Activated CD4-positive, alpha-beta T cell treated with anti-CD3 and anti-CD28 coated beads, Interleukin-2, Interleukin-6, amounts not matched to agents 100 ng/mL and 50 ng/mL, durations not matched to agents 16 hours and 8 hours (primary cell): ENCODE measurements around the gene LIPF.
"Not testable (repeated sequence)": the region's sequence is repeated elsewhere in the genome, so short reads cannot be mapped to it uniquely, and the experiment has no call there.

Experiments
- DNase-seq: peaks from one replicate; pipeline ENCODE4 v3.0.0-alpha.2; 2020

The LIPF gene, protein sequence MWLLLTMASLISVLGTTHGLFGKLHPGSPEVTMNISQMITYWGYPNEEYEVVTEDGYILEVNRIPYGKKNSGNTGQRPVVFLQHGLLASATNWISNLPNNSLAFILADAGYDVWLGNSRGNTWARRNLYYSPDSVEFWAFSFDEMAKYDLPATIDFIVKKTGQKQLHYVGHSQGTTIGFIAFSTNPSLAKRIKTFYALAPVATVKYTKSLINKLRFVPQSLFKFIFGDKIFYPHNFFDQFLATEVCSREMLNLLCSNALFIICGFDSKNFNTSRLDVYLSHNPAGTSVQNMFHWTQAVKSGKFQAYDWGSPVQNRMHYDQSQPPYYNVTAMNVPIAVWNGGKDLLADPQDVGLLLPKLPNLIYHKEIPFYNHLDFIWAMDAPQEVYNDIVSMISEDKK

DNA sequence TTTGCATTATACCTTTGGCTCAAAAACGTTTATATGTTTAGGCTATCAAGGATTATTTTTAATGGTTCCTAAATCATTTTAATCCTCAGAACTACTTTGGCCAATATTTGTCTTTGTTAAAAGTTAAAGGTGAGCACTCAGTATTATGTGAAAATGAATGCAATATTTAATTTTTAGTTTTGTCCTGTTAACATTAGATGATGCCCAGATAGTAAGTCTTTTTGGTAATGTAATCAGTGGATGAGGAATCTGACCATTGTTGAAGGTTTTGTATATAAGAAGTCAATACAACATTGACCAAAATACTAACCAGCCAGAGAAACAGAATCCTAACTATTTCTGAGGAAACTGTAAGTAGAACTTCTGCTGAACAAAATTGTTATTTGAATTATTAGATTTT, at the start of gene LIPF:
Gene LIPF, plus strand, starts transcription at position 301 of the 400 bp plus-strand sequence. CDS start 2,856 bp downstream, outside the sequence.
- no peak for DNase-seq

DNA sequence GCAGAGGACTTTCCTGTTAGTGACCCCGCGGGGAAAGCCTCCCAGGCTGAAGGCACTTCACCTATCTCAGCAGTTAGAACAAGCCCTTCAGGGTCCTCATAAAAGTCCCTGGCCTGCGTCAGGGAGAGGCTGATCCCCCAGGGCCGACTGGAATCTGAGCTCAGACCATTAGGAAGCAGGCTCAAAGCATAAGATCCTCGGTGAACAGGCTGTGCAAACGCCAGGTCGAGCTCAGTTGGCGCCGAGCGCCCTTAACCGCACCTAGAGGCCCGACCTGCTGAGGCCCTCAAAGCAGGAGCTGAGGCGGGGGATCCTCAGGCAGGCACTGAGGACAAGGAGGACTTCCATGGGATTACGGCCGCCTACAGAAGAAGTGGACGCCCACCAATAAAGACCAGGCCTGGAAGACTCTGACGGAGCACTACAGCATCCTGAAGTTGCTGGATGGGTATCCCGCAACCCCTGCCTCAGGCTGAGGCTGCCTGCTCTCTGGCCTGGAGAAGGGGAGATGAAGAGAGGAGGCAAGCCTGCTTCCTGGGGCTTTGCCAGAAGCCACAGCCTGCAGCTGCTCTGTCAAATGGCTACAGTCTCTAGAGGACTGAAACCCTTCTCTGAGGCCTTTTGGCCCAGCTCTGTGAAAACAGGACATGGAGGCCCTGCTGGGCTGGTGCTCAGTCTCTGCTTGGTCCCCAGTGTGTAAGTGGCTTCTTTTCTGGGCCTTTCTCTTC, 47.8 kb upstream of the LIPF start:
- DNase-seq = no peak

DNA sequence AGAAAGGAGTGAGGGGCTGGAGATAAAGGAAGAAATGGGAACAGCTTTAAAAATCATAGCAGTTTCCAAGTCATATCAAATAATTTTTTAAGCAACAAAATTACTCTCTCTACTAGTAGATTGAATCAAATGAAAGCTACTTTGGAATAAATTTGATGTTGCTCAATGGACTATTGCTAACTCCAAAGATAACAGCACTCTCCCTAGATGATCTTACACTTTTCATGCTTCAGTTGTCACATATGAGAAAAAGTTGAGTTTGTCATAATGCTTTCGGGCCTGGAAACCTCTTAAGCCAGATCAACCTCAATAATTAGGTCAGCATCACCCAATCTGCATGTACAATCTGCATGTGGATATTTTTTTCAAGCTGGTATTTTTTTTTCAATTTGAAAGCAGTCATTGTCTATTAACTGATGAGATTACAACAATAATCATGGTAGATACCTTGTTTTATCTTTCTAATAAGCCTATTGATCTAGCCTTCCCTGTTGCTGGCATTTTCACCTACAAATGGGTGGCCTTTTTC, 46.4 kb upstream of the LIPF start:
- DNase-seq = no peak

DNA sequence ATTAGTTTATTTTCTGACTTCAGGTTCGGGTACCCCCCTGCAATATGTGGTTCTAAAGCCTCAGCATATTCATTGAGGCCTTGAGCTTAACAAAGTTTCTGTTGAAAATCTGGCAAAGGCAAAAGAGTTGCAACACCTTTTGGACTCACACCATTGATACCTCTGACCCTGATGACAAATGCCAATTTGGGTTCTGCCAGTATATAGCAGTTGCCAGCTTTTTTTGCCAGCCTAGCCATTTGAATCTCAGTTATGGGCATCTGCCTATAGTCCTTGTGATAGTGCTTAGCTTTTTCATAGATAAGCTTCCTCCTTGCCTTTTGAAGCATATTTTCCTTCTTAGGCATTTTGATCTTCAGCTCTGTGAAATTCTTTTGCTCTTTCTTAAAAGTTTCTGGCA, 45.7 kb upstream of the LIPF start:
- DNase-seq = no peak

DNA sequence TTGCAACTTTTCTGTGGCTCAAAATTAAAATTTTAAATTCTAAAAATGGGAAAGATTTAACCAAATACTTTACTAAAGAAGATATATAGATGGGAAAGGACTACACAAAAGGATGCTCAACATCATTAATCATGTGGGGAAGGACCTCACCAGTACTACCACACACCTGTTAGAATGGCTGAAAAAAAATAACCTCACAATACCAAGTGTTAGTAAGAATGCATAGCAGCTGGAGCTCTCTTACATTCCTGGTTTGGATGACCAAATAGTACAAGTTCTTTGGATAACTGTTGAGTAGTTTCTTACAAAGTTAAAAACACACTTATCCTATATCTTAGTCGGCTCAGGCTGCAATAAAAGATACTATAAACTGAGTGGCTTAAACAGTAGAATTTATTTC, 43.8 kb upstream of the LIPF start:
- no peak for DNase-seq

DNA sequence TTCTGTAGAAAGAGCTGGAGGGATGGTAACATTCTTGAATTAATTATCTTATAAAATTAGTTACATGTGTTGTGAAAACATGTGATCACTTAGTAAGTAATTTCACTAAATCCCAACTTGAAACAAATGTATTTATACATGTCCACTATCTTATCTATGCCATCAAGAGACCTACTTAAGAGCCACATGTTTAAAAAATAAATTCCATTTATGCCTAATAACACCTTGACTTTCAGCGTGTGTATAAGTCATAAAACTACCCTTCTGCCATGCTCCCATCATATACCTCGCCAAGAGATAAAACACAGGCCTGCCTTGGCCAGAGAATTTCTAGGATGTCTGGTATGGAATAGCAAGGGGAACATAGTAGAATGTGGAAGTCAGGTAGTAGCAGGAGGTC, 40.4 kb upstream of the LIPF start:
- DNase-seq = no peak

DNA sequence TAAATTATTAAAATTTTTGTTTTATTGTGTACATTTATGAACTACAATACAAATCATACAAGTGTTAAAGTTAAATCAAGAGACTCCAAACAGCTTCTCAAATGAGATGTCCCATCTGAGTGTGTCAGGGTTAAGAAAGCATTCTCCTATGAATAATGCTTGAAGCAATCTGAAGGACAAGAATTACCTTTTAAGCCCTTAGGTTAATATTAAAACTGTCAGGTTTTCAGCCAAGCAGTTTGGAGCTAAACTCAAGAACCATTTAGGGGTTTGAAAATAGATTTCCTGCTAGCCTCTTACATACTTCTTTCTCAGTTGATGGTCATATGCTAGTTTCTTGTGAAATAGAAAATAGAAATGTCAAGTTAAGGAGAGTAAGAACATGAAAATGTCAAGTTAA, 39.4 kb upstream of the LIPF start:
- no peak for DNase-seq

DNA sequence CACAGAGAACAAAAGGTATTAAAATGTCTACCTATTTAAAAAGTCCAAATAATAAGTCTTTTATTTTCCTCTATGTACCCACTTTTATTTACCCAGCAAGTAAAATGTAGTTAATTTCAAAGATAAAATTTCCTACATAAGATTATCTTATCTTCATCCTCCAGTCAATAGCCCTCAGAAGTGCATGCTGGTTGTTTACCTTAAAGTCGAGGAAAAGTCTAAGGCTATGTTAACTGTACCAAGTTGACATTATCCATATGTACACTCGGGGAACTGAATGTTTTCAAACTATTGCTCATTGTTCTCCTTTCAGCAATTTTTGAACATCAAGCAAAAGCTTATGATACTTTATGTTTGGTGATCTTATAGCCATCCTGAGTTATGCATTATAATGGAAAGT, 24.1 kb upstream of the LIPF start:
- no peak for DNase-seq

DNA sequence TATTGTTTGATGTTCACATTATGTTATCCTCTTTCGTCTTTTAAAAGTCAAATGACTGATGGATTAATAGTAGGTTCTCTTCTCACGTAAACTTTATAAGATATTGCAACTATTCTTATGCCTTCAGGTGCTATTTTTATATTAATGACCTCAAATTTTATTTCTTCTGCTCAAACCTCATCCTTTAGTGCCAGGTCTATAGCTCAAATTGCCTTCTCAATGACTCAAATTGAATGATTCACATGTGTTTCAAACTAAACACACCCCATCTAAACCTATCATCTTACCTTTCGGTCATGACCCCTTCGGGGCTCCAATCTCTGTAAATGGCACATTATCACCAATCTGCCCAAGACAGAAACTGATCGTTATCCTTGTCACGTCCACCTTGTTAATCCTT, 22.0 kb upstream of the LIPF start:
- no peak for DNase-seq

DNA sequence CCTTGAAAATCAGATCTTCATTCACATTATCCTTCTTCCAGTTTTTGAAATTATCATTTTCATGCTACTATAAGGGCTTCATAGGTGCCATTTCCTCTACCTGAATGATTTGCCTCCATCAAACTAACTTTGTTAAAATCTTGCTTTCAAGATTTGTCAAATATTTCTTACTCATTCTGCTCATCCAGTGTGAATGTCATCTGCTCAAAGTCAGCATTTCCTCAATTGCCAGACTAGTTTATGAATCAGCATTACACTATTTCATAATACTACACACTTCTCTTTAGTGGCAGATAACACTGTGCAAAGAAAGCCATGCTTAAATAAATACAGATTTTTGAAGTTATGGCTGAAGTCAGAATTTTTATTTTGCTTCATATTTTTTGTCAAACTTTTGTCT, 21.3 kb upstream of the LIPF start:
- peak; percentile 45 for DNase-seq

DNA sequence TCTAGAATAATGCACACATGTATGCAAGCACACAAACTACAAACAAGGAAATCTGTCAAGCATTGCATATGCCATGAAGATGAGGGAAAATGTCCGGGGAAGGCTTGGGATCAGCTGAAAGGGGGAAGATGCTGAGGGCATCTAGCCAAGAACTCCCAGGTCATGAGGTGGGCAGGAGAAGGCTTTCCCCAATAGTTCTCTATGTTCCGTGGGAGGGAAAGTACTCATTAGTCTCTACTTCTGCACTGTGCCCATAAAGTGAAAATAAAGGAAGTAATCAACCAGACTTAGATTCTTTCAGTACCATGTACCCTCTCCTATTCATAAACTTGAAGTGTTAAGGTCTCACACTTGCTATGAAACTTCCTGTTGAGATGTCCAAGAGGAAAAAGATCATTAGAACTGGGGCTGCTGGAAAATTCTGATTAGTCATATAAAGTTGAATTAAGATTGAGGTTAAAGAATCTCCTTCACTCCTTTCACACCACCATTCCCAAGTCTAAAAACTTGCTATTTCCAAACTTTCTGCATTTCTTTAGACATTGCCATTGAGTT, 17.1 kb upstream of the LIPF start:
- no peak for DNase-seq

DNA sequence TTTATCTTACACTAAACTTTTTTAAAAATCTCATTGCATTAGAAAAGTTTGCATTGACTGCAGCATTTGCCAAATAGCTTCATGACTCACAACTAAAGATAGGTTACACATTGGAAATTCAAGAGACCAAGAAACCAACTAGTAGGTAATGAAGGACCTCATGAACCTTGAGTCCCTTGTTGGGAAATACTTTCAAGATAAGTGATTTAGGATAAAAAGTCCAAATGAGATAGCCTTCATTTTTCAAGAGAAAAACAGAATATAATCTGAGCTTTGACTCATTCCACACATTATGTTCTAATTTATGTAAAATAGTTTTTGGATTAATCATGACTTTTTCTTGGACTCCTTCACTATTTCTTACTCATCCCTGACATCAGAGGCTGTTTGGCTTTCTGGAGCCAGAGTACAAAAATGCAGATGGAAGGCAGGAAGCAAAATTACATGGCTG, 13.1 kb upstream of the LIPF start:
- DNase-seq = no peak

DNA sequence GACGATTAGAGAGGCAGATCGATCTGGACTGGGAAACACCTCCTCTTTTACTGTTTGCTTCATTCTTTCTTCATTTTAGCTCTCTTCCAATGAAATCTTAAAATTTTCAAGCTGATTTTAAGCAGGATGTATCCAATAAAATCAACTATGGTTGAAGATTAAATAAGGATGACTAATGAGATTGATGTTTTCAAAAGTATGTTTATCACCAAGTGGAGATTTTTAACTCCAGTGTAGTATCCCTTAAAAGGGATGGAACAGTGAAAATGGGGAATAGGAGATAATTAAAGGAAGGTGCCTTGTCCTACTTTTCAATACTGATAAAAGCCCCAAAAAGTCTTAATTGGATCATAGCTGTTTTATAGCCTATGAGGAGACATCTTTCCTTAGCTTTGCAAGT, 11.6 kb upstream of the LIPF start:
- DNase-seq = no peak

DNA sequence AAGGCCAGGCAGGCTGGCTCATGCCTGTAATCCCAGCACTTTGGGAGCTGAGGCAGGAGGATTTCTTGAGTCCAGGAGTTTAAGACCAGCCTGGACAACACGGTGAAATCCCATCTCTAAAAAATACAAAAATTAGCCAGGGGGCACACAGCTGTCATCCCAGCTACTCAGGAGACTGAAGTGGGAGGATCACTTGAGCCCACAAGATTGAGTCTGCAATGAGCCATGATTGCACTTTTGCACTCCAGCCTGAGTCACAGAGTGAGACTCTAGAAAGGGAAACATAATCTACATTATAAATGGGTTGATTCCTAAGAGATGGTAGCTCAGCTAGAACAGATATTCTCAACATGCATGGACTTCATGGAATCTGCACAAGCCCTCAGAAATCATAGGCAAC, 6.3 kb upstream of the LIPF start:
- DNase-seq = no peak

DNA sequence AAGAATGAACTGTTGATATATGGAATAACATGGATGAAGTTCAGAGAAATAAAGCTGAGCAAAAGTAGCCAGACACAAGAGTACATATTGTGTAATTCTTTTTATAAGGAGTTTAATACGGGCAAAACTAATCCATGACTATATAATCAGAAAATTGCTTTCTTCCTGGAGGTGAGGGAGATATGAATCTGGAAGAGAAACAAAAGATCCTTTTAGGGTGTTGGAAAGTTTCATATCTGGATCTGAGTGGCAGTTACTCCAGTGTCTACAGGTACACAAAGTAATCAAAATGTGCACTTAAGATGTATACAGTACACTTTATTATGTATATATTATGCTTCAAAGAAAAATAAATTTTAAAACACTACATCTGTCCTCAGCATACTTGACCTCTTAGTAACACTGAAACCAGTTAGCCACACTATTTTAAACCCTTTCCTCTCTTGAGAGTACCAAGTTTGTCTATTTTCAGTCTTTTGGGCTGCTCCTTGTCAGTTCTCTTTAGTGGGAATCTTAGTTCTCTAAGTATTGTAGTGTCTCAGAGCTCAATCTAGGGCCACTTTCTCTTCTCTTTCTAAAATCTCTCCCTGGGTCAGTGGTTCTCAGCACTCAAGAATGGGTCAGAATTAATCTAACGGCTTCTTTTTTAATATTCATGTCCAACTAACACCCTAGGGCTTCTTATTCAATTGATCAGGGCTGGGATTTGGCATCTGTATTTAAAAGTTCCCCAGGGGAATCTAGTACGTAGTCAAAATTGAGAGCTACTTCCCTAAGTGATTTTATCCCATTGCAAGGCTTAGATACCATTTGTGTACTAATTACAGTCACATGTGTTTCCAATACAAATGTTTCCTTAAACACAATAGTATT, 4.3 kb upstream of the LIPF start:
- DNase-seq = no peak

DNA sequence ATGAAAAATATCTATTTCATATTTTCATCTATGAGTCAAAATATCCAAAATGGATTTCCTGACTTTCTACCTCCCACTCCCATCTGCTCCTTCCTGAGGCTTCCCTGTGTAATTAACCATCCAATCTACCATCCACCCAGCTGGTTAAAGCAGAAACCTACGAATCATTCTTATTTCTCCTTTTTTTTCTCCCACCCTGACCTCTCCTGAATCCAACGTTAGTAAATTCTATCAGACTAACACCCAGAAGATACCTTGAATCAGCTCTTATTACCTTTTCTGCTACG, 3.7 kb upstream of the LIPF start:
- no peak for DNase-seq

DNA sequence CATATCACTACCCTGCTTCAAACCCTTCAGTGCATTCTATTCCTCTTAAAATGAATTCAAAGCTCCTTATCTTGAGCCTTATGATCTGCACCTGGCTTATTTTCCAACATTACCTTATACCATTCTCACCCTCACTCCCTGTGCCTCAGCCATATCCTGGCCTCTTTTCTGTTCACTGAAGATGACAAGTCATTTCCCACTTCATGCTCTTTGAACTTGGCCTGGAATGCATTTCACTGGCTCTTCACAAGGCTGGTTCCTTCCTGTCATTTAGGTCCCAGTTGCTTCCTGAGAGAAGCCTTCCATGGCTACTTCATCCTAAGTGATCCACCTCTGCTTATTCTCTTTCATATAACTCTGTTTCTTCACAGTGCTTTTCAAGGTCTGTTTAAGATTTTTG, 3.2 kb upstream of the LIPF start:
- DNase-seq = no peak

DNA sequence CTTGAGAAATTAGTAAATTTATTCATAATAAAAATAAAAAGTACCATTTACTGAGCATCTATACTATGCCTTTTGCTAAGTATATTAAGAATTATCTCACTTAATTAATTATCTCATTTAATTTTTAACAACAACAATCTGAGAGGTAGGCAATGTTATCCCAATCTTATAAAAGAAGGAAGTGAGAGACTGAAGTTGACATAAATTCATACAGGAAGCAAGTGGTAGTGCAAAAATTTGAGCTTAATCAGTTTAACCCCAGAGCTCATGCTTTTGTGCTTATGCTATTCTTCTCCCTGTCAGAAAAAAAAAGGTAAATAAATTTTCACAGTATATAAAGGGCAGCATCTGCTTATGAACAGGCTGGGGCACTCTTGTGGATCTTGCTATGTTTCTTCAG, 2.7 kb upstream of the LIPF start:
- no peak for DNase-seq

DNA sequence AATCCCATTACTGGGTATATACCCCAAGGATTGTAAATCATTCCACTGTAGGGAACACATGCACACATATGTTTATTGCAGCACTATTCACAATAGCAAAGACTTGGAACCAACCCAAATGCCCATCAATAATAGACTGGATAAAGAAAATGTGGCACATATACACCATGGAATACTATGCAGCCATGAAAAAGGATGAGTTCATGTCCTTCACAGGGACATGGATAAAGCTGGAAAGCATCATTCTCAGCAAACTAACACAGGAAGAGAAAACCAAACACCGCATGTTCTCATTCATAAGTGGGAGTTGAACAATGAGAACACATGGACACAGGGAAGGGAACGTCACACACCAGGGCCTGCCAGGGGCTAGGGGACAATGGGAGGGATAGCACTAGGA, 1.1 kb upstream of the LIPF start:
- not testable (repeated sequence) for DNase-seq

DNA sequence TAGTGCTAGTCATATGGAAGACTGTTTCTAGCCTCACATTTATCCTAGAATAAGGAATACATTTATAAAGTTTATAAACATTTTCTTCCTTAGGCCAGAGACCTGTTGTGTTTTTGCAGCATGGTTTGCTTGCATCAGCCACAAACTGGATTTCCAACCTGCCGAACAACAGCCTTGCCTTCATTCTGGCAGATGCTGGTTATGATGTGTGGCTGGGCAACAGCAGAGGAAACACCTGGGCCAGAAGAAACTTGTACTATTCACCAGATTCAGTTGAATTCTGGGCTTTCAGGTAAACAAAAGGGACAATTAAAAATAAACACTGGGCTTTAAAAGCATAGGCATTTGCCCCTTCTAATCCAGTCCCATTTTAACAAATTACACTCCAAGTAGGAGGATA, 4.2 kb downstream of the LIPF start:
- no peak for DNase-seq

DNA sequence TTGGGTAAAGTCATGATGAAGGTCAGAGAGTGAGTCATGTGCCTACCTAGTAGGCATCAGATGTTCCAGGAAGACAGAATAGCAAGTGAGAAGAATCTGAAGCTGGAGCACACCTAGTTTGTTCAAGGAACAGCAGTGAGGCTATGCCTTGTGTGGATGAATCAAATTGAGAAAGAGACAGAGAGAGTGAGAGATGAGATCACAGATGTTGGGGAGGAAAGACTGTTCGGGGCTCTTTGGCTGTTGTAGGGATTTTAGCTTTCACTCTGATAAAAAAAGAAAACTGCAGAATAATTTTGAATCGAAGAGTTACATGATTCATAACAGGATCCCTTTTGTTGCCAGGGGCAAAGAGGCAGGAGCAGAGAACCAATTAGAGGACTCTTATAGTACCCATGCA, 6.3 kb downstream of the LIPF start:
- peak; percentile 85 for DNase-seq

DNA sequence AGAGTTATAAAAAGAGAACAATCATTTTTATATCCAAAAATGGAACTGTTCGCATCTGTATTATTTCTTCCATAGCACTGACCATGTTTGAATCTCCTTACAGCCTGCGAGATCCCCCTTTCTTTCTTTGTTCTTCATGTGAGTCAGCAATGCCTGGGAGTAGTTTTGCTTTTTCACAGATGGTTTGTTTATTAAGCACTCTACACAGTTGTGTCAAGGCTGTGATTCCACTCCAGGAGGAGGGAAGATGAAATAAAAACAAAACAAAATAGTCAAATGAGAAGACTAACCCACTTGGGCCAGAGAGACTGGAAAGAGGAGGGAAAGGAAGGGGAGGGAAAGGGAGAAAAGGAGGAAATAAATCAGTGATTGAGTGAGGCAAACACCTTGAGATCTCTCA, 7.8 kb downstream of the LIPF start:
- peak; percentile 6 for DNase-seq
